ENCODE results near the gene ADSL.

GRCh38 chr22:40406063-40406890 lies 60.0 kb downstream of the ADSL start:
- TF ChIP-seq CTCF (conservative IDR thresholded peaks at IDR 0.05; ENCODE audit: low read depth, low read length), result no peak
- TF ChIP-seq POLR2A (IDR thresholded peaks at IDR 0.05; ENCODE audit: low read depth, low read length), result no peak
- TF ChIP-seq RFX5 (IDR thresholded peaks at IDR 0.05; ENCODE audit: low read depth, low read length), result no peak
- no peak for TF ChIP-seq NFE2L2 (IDR thresholded peaks at IDR 0.05; ENCODE audit: low read depth, low read length)
- TF ChIP-seq RAD21 (IDR thresholded peaks at IDR 0.05; ENCODE audit: low read length), result no peak
- no peak for TF ChIP-seq BHLHE40 (IDR thresholded peaks at IDR 0.05; ENCODE audit: low read depth, low read length)
- no peak for TF ChIP-seq CEBPB (IDR thresholded peaks at IDR 0.05; ENCODE audit: low read depth, low read length)
- no peak for TF ChIP-seq MAZ (IDR thresholded peaks at IDR 0.05; ENCODE audit: borderline replicate concordance, low read depth, low read length)
- no peak for TF ChIP-seq USF2 (IDR thresholded peaks at IDR 0.05; ENCODE audit: low read depth, low read length)
- no peak for TF ChIP-seq MXI1 (IDR thresholded peaks at IDR 0.05; ENCODE audit: borderline replicate concordance, low read depth, low read length)
- TF ChIP-seq SMC3 (IDR thresholded peaks at IDR 0.05; ENCODE audit: low read depth, low read length), result no peak
